ENCODE measurements around the gene TNF.
"Not testable (repeated sequence)": the region's sequence is repeated elsewhere in the genome, so short reads cannot be mapped to it uniquely, and the experiment has no call there.

TNF gene

GRCh38 chr6:31586008-31586407, 10.6 kb downstream of the TNF start, which contains the start of gene LST1:
LST1 (plus strand) TSS chr6:31586277; CDS start chr6:31587300, 1,023 bp downstream.
- peak within 1 kb of the TSS in 1 of 2 donors; percentile 42 for H3K4me3 ChIP-seq (ENCODE audit: low read depth in 1 of 2, low read length in 2 of 2)
- H3K36me3 ChIP-seq (ENCODE audit: control insufficient read depth in 1 of 2, insufficient read depth in 2 of 2, low read length in 2 of 2), result no peaks in the 10 kb centered on the region
- H3K27ac ChIP-seq (ENCODE audit: low read length), result no peak within 1 kb of the TSS
- peaks cover 0 to 18% of the 10 kb centered on the region in 2 donors for H3K4me1 ChIP-seq (ENCODE audit: control insufficient read depth in 1 of 2, insufficient read depth in 2 of 2, low read length in 2 of 2)
- no peaks in the 10 kb centered on the region for H3K27me3 ChIP-seq (ENCODE audit: low read depth, low read length)
- H3K9me3 ChIP-seq (ENCODE audit: control insufficient read depth in 1 of 2, low read length in 2 of 2), result no peaks in the 10 kb centered on the region

- Histone ChIP-seq H3K4me3 (ENCODE audit: low read depth in 1 of 2, low read length in 2 of 2) (peak overlapping the region in 1 of 2 donors; percentile 42), H3K36me3 (ENCODE audit: control insufficient read depth in 1 of 2, insufficient read depth in 2 of 2, low read length in 2 of 2) (no peaks in the 10 kb centered on the region), H3K27me3 (ENCODE audit: low read depth, low read length) (no peaks in the 10 kb centered on the region), H3K27ac (ENCODE audit: low read length) (no peak overlapping the region), H3K9me3 (ENCODE audit: control insufficient read depth in 1 of 2, low read length in 2 of 2) (no peaks in the 10 kb centered on the region), H3K4me1 (ENCODE audit: control insufficient read depth in 1 of 2, insufficient read depth in 2 of 2, low read length in 2 of 2) (peaks cover 0 to 15% of the 10 kb centered on the region in 2 donors)
Measured at GRCh38 chr6:31586599-31587281, 11.4 kb downstream of the TNF start.

GRCh38 chr6:31587791-31588777, 12.7 kb downstream of the TNF start:
- Histone ChIP-seq H3K27ac (ENCODE audit: low read length) (peak overlapping the region; percentile 8), H3K36me3 (ENCODE audit: control insufficient read depth in 1 of 2, insufficient read depth in 2 of 2, low read length in 2 of 2) (no peaks in the 10 kb centered on the region), H3K9me3 (ENCODE audit: control insufficient read depth in 1 of 2, low read length in 2 of 2) (no peaks in the 10 kb centered on the region), H3K4me3 (ENCODE audit: low read depth in 1 of 2, low read length in 2 of 2) (peak overlapping the region; percentile 26 to 42), H3K4me1 (ENCODE audit: control insufficient read depth in 1 of 2, insufficient read depth in 2 of 2, low read length in 2 of 2) (peaks cover 0 to 7% of the 10 kb centered on the region in 2 donors), H3K27me3 (ENCODE audit: low read depth, low read length) (no peaks in the 10 kb centered on the region)

- Histone ChIP-seq H3K9me3 (ENCODE audit: control insufficient read depth in 1 of 2, low read length in 2 of 2) (no peaks in the 10 kb centered on the region), H3K27me3 (ENCODE audit: low read depth, low read length) (no peaks in the 10 kb centered on the region), H3K4me3 (ENCODE audit: low read depth in 1 of 2, low read length in 2 of 2) (no peak overlapping the region), H3K27ac (ENCODE audit: low read length) (no peak overlapping the region), H3K4me1 (ENCODE audit: control insufficient read depth in 1 of 2, insufficient read depth in 2 of 2, low read length in 2 of 2) (peaks cover 0 to 7% of the 10 kb centered on the region in 2 donors), H3K36me3 (ENCODE audit: control insufficient read depth in 1 of 2, insufficient read depth in 2 of 2, low read length in 2 of 2) (no peaks in the 10 kb centered on the region)
Measured at GRCh38 chr6:31588871-31589650, 13.7 kb downstream of the TNF start.

GRCh38 chr6:31590691-31591090, 15.3 kb downstream of the TNF start:
- H3K36me3 ChIP-seq (ENCODE audit: control insufficient read depth in 1 of 2, insufficient read depth in 2 of 2, low read length in 2 of 2); H3K4me1 ChIP-seq (ENCODE audit: control insufficient read depth in 1 of 2, insufficient read depth in 2 of 2, low read length in 2 of 2); H3K9me3 ChIP-seq (ENCODE audit: control insufficient read depth in 1 of 2, low read length in 2 of 2); H3K27me3 ChIP-seq (ENCODE audit: low read depth, low read length); H3K4me3 ChIP-seq (ENCODE audit: low read depth in 1 of 2, low read length in 2 of 2); H3K27ac ChIP-seq (ENCODE audit: low read length): not testable (repeated sequence)

GRCh38 chr6:31592396-31592771, 17.0 kb downstream of the TNF start:
- no peak overlapping the region for H3K4me3 ChIP-seq (ENCODE audit: low read depth in 1 of 2, low read length in 2 of 2)
- no peak overlapping the region for H3K27ac ChIP-seq (ENCODE audit: low read length)
- no peaks in the 10 kb centered on the region for H3K9me3 ChIP-seq (ENCODE audit: control insufficient read depth in 1 of 2, low read length in 2 of 2)
- no peaks in the 10 kb centered on the region for H3K36me3 ChIP-seq (ENCODE audit: control insufficient read depth in 1 of 2, insufficient read depth in 2 of 2, low read length in 2 of 2)
- H3K27me3 ChIP-seq (ENCODE audit: low read depth, low read length), result no peaks in the 10 kb centered on the region
- no peaks in the 10 kb centered on the region for H3K4me1 ChIP-seq (ENCODE audit: control insufficient read depth in 1 of 2, insufficient read depth in 2 of 2, low read length in 2 of 2)

- Histone ChIP-seq H3K27ac (ENCODE audit: low read length) (no peak overlapping the region), H3K4me1 (ENCODE audit: control insufficient read depth in 1 of 2, insufficient read depth in 2 of 2, low read length in 2 of 2) (no peaks in the 10 kb centered on the region), H3K27me3 (ENCODE audit: low read depth, low read length) (no peaks in the 10 kb centered on the region), H3K9me3 (ENCODE audit: control insufficient read depth in 1 of 2, low read length in 2 of 2) (no peaks in the 10 kb centered on the region), H3K4me3 (ENCODE audit: low read depth in 1 of 2, low read length in 2 of 2) (no peak overlapping the region), H3K36me3 (ENCODE audit: control insufficient read depth in 1 of 2, insufficient read depth in 2 of 2, low read length in 2 of 2) (no peaks in the 10 kb centered on the region)
Measured at GRCh38 chr6:31597006-31597405, 21.6 kb downstream of the TNF start.

- Histone ChIP-seq H3K36me3 (ENCODE audit: control insufficient read depth in 1 of 2, insufficient read depth in 2 of 2, low read length in 2 of 2) (no peaks in the 10 kb centered on the region), H3K4me3 (ENCODE audit: low read depth in 1 of 2, low read length in 2 of 2) (no peak overlapping the region), H3K27me3 (ENCODE audit: low read depth, low read length) (no peaks in the 10 kb centered on the region), H3K9me3 (ENCODE audit: control insufficient read depth in 1 of 2, low read length in 2 of 2) (no peaks in the 10 kb centered on the region), H3K4me1 (ENCODE audit: control insufficient read depth in 1 of 2, insufficient read depth in 2 of 2, low read length in 2 of 2) (no peaks in the 10 kb centered on the region), H3K27ac (ENCODE audit: low read length) (no peak overlapping the region)
Measured at GRCh38 chr6:31607317-31607716, 32.0 kb downstream of the TNF start.

GRCh38 chr6:31609519-31610406, 34.4 kb downstream of the TNF start:
- Histone ChIP-seq H3K4me3 (ENCODE audit: low read depth in 1 of 2, low read length in 2 of 2) (no peak overlapping the region), H3K27me3 (ENCODE audit: low read depth, low read length) (no peaks in the 10 kb centered on the region), H3K9me3 (ENCODE audit: control insufficient read depth in 1 of 2, low read length in 2 of 2) (no peaks in the 10 kb centered on the region), H3K36me3 (ENCODE audit: control insufficient read depth in 1 of 2, insufficient read depth in 2 of 2, low read length in 2 of 2) (no peaks in the 10 kb centered on the region), H3K27ac (ENCODE audit: low read length) (no peak overlapping the region), H3K4me1 (ENCODE audit: control insufficient read depth in 1 of 2, insufficient read depth in 2 of 2, low read length in 2 of 2) (no peaks in the 10 kb centered on the region)

GRCh38 chr6:31610968-31611367, 35.6 kb downstream of the TNF start:
- Histone ChIP-seq H3K4me1 (ENCODE audit: control insufficient read depth in 1 of 2, insufficient read depth in 2 of 2, low read length in 2 of 2) (no peaks in the 10 kb centered on the region), H3K4me3 (ENCODE audit: low read depth in 1 of 2, low read length in 2 of 2) (no peak overlapping the region), H3K36me3 (ENCODE audit: control insufficient read depth in 1 of 2, insufficient read depth in 2 of 2, low read length in 2 of 2) (no peaks in the 10 kb centered on the region), H3K27me3 (ENCODE audit: low read depth, low read length) (no peaks in the 10 kb centered on the region), H3K27ac (ENCODE audit: low read length) (no peak overlapping the region), H3K9me3 (ENCODE audit: control insufficient read depth in 1 of 2, low read length in 2 of 2) (no peaks in the 10 kb centered on the region)
